NB4 (cell line): Measurements from ENCODE around the gene KIAA1328.

Experiments used
- CTCF ChIP-seq: IDR thresholded peaks from one replicate; pipeline ENCODE4 v1.5.1; 2012; ENCODE audit warnings: low read depth, low read length
- MAX ChIP-seq: IDR thresholded peaks from 2 replicates; pipeline ENCODE4 v1.6.1; 2011; ENCODE audit warnings: low read depth, low read length
- MYC ChIP-seq: IDR thresholded peaks from 2 replicates; pipeline ENCODE4 v1.6.1; 2011; ENCODE audit warnings: low read depth, low read length
- POLR2A ChIP-seq: IDR thresholded peaks from 2 replicates; pipeline ENCODE4 v1.6.1; 2011; ENCODE audit warnings: mild to moderate bottlenecking; ENCODE audit not compliant: insufficient read length; ENCODE audit errors: extremely low read depth

GRCh38 chr18:37173384-37173783 lies 344.5 kb downstream of the KIAA1328 start:
- TF ChIP-seq POLR2A (no peak), CTCF (no peak), MAX (no peak), MYC (no peak)
